Erythroblast (primary cell): ENCODE results near the gene ST6GALNAC2.
A peak's percentile ranks its signal among the peaks of the same experiment; 100 is the strongest.
"Not testable (repeated sequence)": the region's sequence is repeated elsewhere in the genome, so short reads cannot be mapped to it uniquely, and the experiment has no call there.

Experiments used
- DNase-seq, 2 experiments: peaks; one replicate each; lab custom pipeline; 2025; lab: John Stamatoyannopoulos, UW
- GATA1 ChIP-seq: IDR thresholded peaks from 2 replicates; pipeline ENCODE4 v1.6.1; 2011; ENCODE audit warnings: low read depth, mild to moderate bottlenecking, control low read depth, low read length, moderate library complexity
- POLR2A ChIP-seq: IDR thresholded peaks from 2 replicates; pipeline ENCODE4 v1.6.1; 2011; ENCODE audit warnings: mild to moderate bottlenecking, low read length

Gene ST6GALNAC2

GRCh38 chr17:76612977-76613851, 27.6 kb upstream of the ST6GALNAC2 start:
- DNase-seq, result peak in 1 of 2 experiments; percentile 21
- TF ChIP-seq POLR2A (no peak), GATA1 (no peak)

DNA sequence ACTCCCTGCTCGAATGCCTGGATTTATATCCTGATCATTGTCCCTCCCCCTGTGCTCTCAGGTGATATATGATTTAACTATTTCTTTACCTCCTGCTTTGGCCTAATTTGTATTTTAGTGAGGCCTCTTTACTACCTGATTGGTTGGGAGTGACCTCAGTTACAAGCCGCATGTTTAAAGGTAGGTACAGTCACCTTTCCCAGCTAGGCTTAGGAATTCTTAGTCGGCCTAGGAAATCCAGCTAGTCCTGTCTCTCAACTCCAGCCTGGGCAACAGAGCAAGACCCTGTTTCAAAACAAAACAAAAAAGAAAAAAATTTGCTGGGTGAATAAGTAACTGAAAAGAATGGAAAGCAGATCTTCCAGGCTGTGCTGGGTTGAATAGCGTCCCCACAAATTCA, 26.8 kb upstream of the ST6GALNAC2 start:
- no peak for TF ChIP-seq POLR2A
- no peak for TF ChIP-seq GATA1
- DNase-seq, result no peak

- TF ChIP-seq GATA1 (no peak), POLR2A (no peak)
- DNase-seq, result no peak
These were observed 26.1 kb upstream of the ST6GALNAC2 start for GRCh38 chr17:76611758-76612157.

DNA sequence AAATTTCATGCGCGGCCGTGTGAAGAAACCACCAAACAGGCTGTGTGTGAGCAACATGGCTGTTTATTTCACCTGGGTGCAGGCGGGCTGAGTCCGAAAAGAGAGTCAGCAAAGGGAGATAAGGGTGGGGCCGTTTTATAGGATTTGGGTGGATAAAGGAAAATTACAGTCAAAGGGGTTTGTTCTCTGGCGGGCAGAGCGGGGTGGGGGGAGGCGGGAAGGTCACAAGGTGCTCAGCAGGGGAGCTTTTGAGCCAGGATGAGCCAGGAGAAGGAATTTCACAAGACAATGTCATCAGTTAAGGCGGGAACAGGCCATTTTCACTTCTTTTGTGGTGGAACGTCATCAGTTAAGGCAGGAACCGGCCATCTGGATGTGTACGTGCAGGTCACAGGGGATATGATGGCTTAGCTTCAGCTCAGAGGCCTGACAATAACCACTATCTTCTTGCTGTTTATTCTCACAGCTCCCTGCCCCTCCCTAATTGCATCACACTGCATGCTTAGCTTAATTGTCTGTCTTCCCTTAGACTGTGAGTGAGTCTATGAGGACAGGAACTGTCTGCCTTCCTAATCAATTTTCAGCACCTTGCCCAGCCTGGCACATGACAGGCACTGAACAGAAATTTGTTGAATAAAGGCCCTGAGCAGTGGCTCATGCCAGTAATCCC, 25.6 kb upstream of the ST6GALNAC2 start:
- peak; percentile 42 to 54 for DNase-seq

- DNase-seq, result not testable (repeated sequence)
These were observed 21.0 kb upstream of the ST6GALNAC2 start for GRCh38 chr17:76606685-76607084.

- TF ChIP-seq POLR2A, result no peak
- TF ChIP-seq GATA1, result no peak
- no peak for DNase-seq
These were observed 15.4 kb upstream of the ST6GALNAC2 start for GRCh38 chr17:76601065-76601464.

DNA sequence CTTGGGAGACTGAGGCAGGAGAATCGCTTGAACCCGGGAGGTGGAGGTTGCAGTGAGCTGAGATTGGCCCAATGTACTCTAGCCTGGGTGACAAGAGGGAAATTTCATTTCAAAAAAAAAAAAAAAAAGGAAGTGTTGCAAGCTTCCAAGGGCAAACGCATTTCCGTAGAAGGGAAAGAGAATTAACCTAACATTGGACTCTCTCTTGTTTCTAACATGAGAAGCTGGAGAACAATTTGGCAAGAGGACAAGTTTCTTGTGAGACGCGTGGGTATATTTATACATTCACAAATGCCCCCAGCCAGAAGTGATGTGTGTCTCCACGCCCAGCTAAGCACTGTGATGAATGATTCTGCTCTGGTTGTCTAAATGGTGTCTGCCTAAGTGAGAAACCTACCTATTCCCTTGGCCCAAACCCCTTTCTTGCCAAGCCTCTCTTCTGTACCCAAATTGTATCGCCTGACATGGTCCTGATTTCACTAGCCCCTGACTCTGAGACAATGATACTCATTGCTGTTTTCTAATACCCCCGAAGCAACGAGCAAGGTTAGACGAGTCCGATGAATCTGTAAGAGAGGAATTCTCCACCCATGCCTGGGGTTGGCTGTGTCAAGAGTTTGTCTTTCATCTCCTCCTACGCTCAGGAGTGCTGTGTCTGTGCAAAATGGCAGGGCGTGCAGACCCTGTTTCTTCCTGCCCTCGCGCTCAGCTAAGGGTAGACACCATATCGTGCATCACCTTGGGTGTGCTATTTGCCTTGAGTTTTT, 14.2 kb upstream of the ST6GALNAC2 start:
- TF ChIP-seq GATA1, result no peak
- TF ChIP-seq POLR2A, result no peak

DNA sequence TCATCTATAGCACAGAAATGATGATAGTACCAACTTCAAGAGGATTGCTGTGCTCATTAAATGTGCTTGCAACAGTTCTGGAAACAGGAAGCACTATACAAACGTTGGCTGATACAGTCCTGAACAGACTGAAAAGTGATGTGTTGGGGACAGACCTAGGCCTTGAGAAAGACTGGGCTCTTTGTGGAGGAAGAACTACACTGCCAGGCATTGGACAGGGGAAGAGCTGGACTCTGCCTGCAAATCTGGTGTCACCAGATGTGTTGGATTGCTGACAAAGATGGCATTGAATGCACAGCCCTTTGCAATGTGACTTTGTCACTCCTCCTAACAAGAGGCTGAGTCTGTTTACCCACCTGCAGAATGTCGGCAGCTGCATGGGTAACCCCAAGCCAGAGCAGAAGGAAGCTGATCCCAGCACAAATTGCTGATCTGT, 12.4 kb upstream of the ST6GALNAC2 start:
- TF ChIP-seq GATA1, result no peak
- TF ChIP-seq POLR2A, result no peak
- DNase-seq, result no peak

More for the DNA sequence above, 14.2 kb upstream of the ST6GALNAC2 start:
- DNase-seq, result no peak

- DNase-seq, result no peak
- TF ChIP-seq POLR2A, result no peak
- no peak for TF ChIP-seq GATA1
These were observed 11.7 kb upstream of the ST6GALNAC2 start for GRCh38 chr17:76597156-76598003.

DNA sequence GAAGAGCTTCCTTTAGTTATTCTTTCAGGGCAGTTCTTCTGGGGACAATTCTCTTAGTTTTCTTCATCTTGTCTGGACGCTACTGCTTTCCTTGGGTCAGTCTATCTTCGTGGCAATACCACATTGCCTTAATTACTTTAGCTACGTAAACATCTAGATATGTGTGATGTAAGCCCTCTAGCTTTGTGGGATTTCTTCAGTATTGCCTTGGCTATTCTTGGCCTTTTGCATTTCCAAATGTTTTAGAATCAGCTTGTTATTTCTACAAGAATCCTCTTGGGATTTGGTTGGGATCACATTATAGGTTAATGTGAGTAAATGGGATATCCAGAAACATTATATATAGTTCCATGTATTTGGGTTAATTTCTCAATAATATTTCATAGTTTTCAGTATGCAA, 9.0 kb upstream of the ST6GALNAC2 start:
- no peak for DNase-seq
- no peak for TF ChIP-seq GATA1

GRCh38 chr17:76593959-76594358, 8.3 kb upstream of the ST6GALNAC2 start:
- DNase-seq, result no peak
- TF ChIP-seq POLR2A (no peak), GATA1 (no peak)

DNA sequence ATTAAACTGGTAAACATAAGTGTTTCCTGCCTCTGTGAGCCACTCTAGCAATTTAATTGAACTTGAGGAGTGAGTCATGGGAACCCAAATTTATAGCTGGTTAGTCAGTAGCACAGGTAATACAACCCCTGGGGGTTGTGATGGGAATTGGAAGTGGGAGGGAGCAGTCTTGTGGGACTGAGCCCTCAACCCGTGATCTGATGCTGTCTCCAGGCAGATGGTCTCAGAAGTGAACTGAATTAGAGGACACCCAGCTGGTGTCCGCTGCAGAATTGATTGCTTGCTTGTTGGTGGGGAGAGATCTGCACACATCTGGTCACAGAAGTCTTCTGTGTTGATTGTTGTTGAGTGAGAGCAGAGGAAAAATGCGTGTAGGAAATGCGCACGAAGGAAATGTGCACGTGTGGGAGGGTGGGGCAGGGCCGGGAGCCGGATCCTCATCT, 7.7 kb upstream of the ST6GALNAC2 start:
- no peak for DNase-seq
- TF ChIP-seq POLR2A (no peak), GATA1 (no peak)

- TF ChIP-seq POLR2A (no peak), GATA1 (no peak)
- no peak for DNase-seq
These were observed 2.5 kb upstream of the ST6GALNAC2 start for GRCh38 chr17:76588182-76588581.
